GM12878 (cell line): ENCODE data around the gene UROD. TPM values are rescaled to one million over a fixed set of nuclear protein-coding genes. Genes with fewer than 3 reads are reported as not detected.

Experiments
- ATAC-seq: fragments of 200-7000 bp; cut with Tn5 transposase; 3 replicates; pipeline ENCODE4 v1.9.1; 2020; ENCODE audit warnings: mild to moderate bottlenecking, moderate library complexity
- BruUV-seq: library from RNA; stranded (reverse); fragments of 400-500 nt; replicated peaks from 2 replicates; lab custom pipeline; 2021; lab: Mats Ljungman, UMichigan
- CTCF ChIA-PET: fragments of 300-600 bp; sonication (Branson Sonifier 250); formaldehyde crosslinking; extraction: SDS; loops from one replicate; lab custom pipeline; 2021; ENCODE audit warnings: inconsistent platforms; lab: Yijun Ruan, JAX
- POLR2A ChIA-PET: fragments of 350-600 bp; formaldehyde crosslinking; extraction: SDS; loops from one replicate; lab custom pipeline; 2021; ENCODE audit warnings: inconsistent platforms; lab: Charles Lee
- RAD21 ChIA-PET: fragments of 300-600 bp; sonication (Branson Sonifier 250); formaldehyde crosslinking; loops from one replicate; lab custom pipeline; 2023; ENCODE audit warnings: antibody characterized with exemption; ENCODE audit not compliant: unreplicated experiment; lab: Charles Lee
- SMC1A ChIA-PET: fragments of 300-600 bp; sonication (Branson Sonifier 250); formaldehyde crosslinking; loops from one replicate; lab custom pipeline; 2023; ENCODE audit not compliant: unreplicated experiment, uncharacterized antibody; lab: Charles Lee
- DNase-seq: peaks from one replicate; pipeline ENCODE4 v3.0.0-alpha.2; 2011; ENCODE audit warnings: low read depth, low spot score
- FAIRE-seq: peaks from 3 replicates; lab custom pipeline; 2011; peaks lifted over from hg19 to GRCh38; lab: Jason Lieb, UNC
- H2AFZ ChIP-seq: 2 replicates; pipeline ENCODE4 v1.6.0; 2011; ENCODE audit warnings: low read depth, low read length, control low read depth; ENCODE audit not compliant: control insufficient read depth
- H3K27ac ChIP-seq: 2 replicates; pipeline ENCODE4 v1.5.1; 2011; ENCODE audit warnings: control low read depth; ENCODE audit not compliant: control insufficient read depth, insufficient read depth
- H3K27me3 ChIP-seq, 2 experiments: replicated peaks in 1 of 2; 2 replicates each; pipeline versions ENCODE4 v1.6.0 to v1.6.1; 2011; ENCODE audit warnings: low read length in 1 of 2; ENCODE audit not compliant: control insufficient read depth in 2 of 2, insufficient read depth in 2 of 2
- H3K36me3 ChIP-seq, 2 experiments: 2 replicates each; pipeline ENCODE4 v1.5.1; 2011; ENCODE audit warnings: low read length in 1 of 2; ENCODE audit not compliant: control insufficient read depth in 2 of 2, insufficient read depth in 2 of 2
- H3K4me1 ChIP-seq: 2 replicates; pipeline ENCODE4 v1.6.1; 2011; ENCODE audit warnings: mild to moderate bottlenecking, low read length, moderate library complexity, mixed read lengths; ENCODE audit not compliant: control insufficient read depth, insufficient read depth
- H3K4me2 ChIP-seq: 2 replicates; pipeline ENCODE4 v1.6.0; 2011; ENCODE audit warnings: control low read depth; ENCODE audit not compliant: control insufficient read depth, insufficient read depth
- H3K4me3 ChIP-seq: fragments of 200-600 bp; sonication (generic); 2 replicates; pipeline ENCODE4 v1.5.1; 2016
- H3K79me2 ChIP-seq: 2 replicates; pipeline ENCODE4 v1.6.0; 2011; ENCODE audit warnings: low read length; ENCODE audit not compliant: control insufficient read depth, insufficient read depth
- H3K9ac ChIP-seq: 2 replicates; pipeline ENCODE4 v1.8.0; 2011; ENCODE audit warnings: low read length, control low read depth, mixed read lengths; ENCODE audit not compliant: control insufficient read depth, insufficient read depth
- H3K9me3 ChIP-seq: replicated peaks from 3 replicates; pipeline ENCODE4 v1.5.1; 2011; ENCODE audit warnings: mild to moderate bottlenecking, low read length; ENCODE audit not compliant: control insufficient read depth, insufficient read depth
- H4K20me1 ChIP-seq: 2 replicates; pipeline ENCODE4 v1.6.0; 2011; ENCODE audit not compliant: control insufficient read depth, insufficient read depth
- ATF7 ChIP-seq: fragments of 450-650 bp; IDR thresholded peaks from 2 replicates; pipeline ENCODE4 v1.6.1; 2016; ENCODE audit warnings: low read depth, mild to moderate bottlenecking
- CHD1 ChIP-seq: IDR thresholded peaks from 2 replicates; pipeline ENCODE4 v1.6.1; 2012; ENCODE audit warnings: low read depth, low read length, improper control_type of control experiment
- CREB1 ChIP-seq: IDR thresholded peaks from 2 replicates; pipeline ENCODE4 v1.6.1; 2012; ENCODE audit warnings: low read depth, mild to moderate bottlenecking, inconsistent platforms
- CTCF ChIP-seq, 3 experiments: IDR thresholded peaks in 2 of 3; conservative IDR thresholded peaks in 1 of 3; 2 replicates each; pipeline ENCODE4 v1.5.1; 2011; ENCODE audit warnings: low read depth in 3 of 3, low read length in 3 of 3, mild to moderate bottlenecking in 3 of 3, control low read depth in 2 of 3, moderate library complexity in 2 of 3, inconsistent platforms in 1 of 3, mixed read lengths in 1 of 3; ENCODE audit not compliant: control insufficient read depth in 2 of 3, insufficient read depth in 1 of 3; ENCODE audit errors: extremely low read depth in 1 of 3
- EED ChIP-seq: sonication (generic); IDR thresholded peaks from 2 replicates; pipeline ENCODE4 v1.6.1; 2016; ENCODE audit warnings: antibody characterized with exemption, low read depth
- GABPA ChIP-seq: IDR thresholded peaks from 2 replicates; pipeline ENCODE4 v1.6.1; 2014; ENCODE audit warnings: antibody characterized with exemption, low read depth, mild to moderate bottlenecking, inconsistent platforms
- HSF1 ChIP-seq: fragments of 150-350 bp; IDR thresholded peaks from 2 replicates; pipeline ENCODE4 v1.6.1; 2014; ENCODE audit warnings: mild to moderate bottlenecking, low read depth, low read length
- SMAD5 ChIP-seq: IDR thresholded peaks from 2 replicates; pipeline ENCODE4 v1.6.1; 2016; ENCODE audit warnings: antibody characterized with exemption, low read depth
- SPI1 ChIP-seq: IDR thresholded peaks from 2 replicates; pipeline ENCODE4 v1.6.1; 2011; ENCODE audit warnings: low read depth, mild to moderate bottlenecking, low read length, moderate library complexity, borderline replicate concordance; ENCODE audit not compliant: insufficient read depth
- STAT3 ChIP-seq: IDR thresholded peaks from 2 replicates; pipeline ENCODE4 v1.6.1; 2011; ENCODE audit warnings: low read depth, low read length, improper control_type of control experiment
- SUPT20H ChIP-seq: IDR thresholded peaks from 2 replicates; pipeline ENCODE4 v1.6.1; 2011; ENCODE audit warnings: low read depth, mild to moderate bottlenecking, low read length, moderate library complexity, borderline replicate concordance; ENCODE audit not compliant: control insufficient read depth
- TCF7 ChIP-seq: IDR thresholded peaks from 2 replicates; pipeline ENCODE4 v1.6.1; 2014; ENCODE audit warnings: antibody characterized with exemption, borderline replicate concordance
- ZBED1 ChIP-seq: IDR thresholded peaks from 2 replicates; pipeline ENCODE4 v1.6.1; 2016; ENCODE audit warnings: borderline replicate concordance
- ZBTB40 ChIP-seq: fragments of 450-650 bp; IDR thresholded peaks from 2 replicates; pipeline ENCODE4 v1.6.1; 2016; ENCODE audit warnings: mild to moderate bottlenecking, moderate library complexity, borderline replicate concordance
- WGBS: methylation state at CpG from one replicate; pipeline ENCODE4 v1.1.6; 2016; ENCODE audit warnings: low lambda C conversion rate; ENCODE audit not compliant: insufficient replicate concordance, insufficient coverage; ENCODE audit errors: missing lambda C conversion rate; 5-methylcytosine and 5-hydroxymethylcytosine counted together
- in situ Hi-C: fragments of 300-500 bp; cut with MboI; formaldehyde crosslinking; loops from 9 replicates; pipeline ENCODE4 v1.14.3; 2018; ENCODE audit warnings: mixed read lengths
- intact Hi-C: fragments of 100-400 bp; cut with micrococcal nuclease; formaldehyde crosslinking; loops from one replicate; pipeline ENCODE4 v1.14.2; 2022; ENCODE audit not compliant: unreplicated experiment
- polyA plus RNA-seq, 11 experiments: library from polyadenylated mRNA; depleted of rRNA in 4 of 11; unstranded in 6 of 11; stranded (reverse) in 5 of 11; fragments of >200 nt; fragmentation: Nextera tagmentation in 4 of 11; fragmentation: Illumina TruSeq in 1 of 11; extraction: Ambion mirVana in 4 of 11; extraction: Trizol in 1 of 11; gene quantifications; 1 replicate in 1 of 11; 2 replicates in 10 of 11; pipeline versions ENCODE4 v1.2.1 to v1.2.3, GENCODE V29; 2011 to 2016; ENCODE audit warnings: inconsistent platforms in 2 of 11, missing spikeins in 2 of 11, low read depth in 1 of 11
- total RNA-seq, 4 experiments: library from RNA; depleted of rRNA in 3 of 4; stranded (reverse); fragments of >200 nt in 3 of 4; fragmentation: Illumina TruSeq in 1 of 4; extraction: Trizol in 1 of 4; gene quantifications; 2 replicates each; pipeline versions ENCODE4 v1.2.1 to v1.2.3, GENCODE V29; 2013 to 2021

Gene UROD
- total and polyA plus RNA-seq, 10 of the 15 experiments (the other 5 are each of a cell fraction or from before 2014, with no cell fraction given) = 65.8 to 330 (median 102) TPM

- H3K4me2 ChIP-seq = no peak overlapping the region
- WGBS = 66% methylated on average over 7 of the region's 7 CpGs
These were observed 23.7 kb downstream of the UROD start for GRCh38 chr1:45035631-45036301.

More at GRCh38 chr1:45035631-45036301, 23.7 kb downstream of the UROD start:
- H3K36me3 ChIP-seq = no peaks in the 10 kb centered on the region
- H3K9me3 ChIP-seq = no peaks in the 10 kb centered on the region
- no peak overlapping the region for H3K4me3 ChIP-seq
- no peak for DNase-seq
- no peaks in the 10 kb centered on the region for H4K20me1 ChIP-seq
- H3K9ac ChIP-seq = no peak overlapping the region
- RAD21 ChIA-PET = interaction anchor here (1.0 to 1.4 kb wide), 2 partner anchors 16 to 22 kb away, joined by 3 to 5 read pairs; no protein-coding TSS in a partner anchor
- CTCF ChIA-PET = interaction anchor here (0.9 to 1.7 kb wide), 2 partner anchors 15 to 22 kb away, joined by 4 to 5 read pairs; no protein-coding TSS in a partner anchor
- peaks cover 4% of the 10 kb centered on the region for H3K4me1 ChIP-seq
- no peak overlapping the region for H3K27ac ChIP-seq
- no TSS peak for BruUV-seq
- no peak for FAIRE-seq
- SMC1A ChIA-PET = interaction anchor here (1.3 kb wide), 1 partner anchor 20 kb away, joined by 3 read pairs; no protein-coding TSS in a partner anchor
- TF ChIP-seq ATF7 (no peak), SMAD5 (no peak), ZBED1 (no peak), CHD1 (no peak), TCF7 (no peak), EED (no peak), STAT3 (no peak), SPI1 (no peak), SUPT20H (no peak), CTCF (IDR thresholded peaks at IDR 0.05 in 2 of 3, conservative IDR thresholded peaks at IDR 0.05 in 1 of 3; ENCODE audit: control insufficient read depth in 2 of 3, extremely low read depth in 1 of 3, insufficient read depth in 1 of 3, low read depth in 3 of 3, low read length in 3 of 3) (no peak), HSF1 (no peak), GABPA (no peak), ZBTB40 (no peak), CREB1 (no peak)
- POLR2A ChIA-PET = interaction anchor here (1.9 kb wide), 1 partner anchor 15 kb away, joined by 4 read pairs; no protein-coding TSS in a partner anchor
- H3K79me2 ChIP-seq = no peaks in the 10 kb centered on the region
- no peak for ATAC-seq
- no peak overlapping the region for H2AFZ ChIP-seq
- no peaks in the 10 kb centered on the region for H3K27me3 ChIP-seq
- in situ Hi-C loops = no loop called here
- intact Hi-C loops = no loop called here
